Mucosa of descending colon (tissue), 3 donors: Measurements from ENCODE around the gene KRTAP10-10. TPM values are rescaled to one million over a fixed set of nuclear protein-coding genes. Genes with fewer than 3 reads are reported as not detected.
"Not testable (repeated sequence)": the region's sequence is repeated elsewhere in the genome, so short reads cannot be mapped to it uniquely, and the experiment has no call there.

Source experiments
- ATAC-seq: fragments of 200-7000 bp; cut with Tn5 transposase; one replicate; pipeline ENCODE4 v1.9.1; 2020; ENCODE audit warnings: mild to moderate bottlenecking, moderate library complexity
- DNase-seq, 3 donors: peaks; one replicate each; pipeline ENCODE4 v3.0.0-alpha.2; 2020
- H3K36me3 ChIP-seq: fragments of 200-600 bp; one replicate; pipeline ENCODE4 v1.8.0; 2021; ENCODE audit warnings: low read depth, mild to moderate bottlenecking
- H3K4me1 ChIP-seq: fragments of 200-600 bp; one replicate; pipeline ENCODE4 v1.8.0; 2021; ENCODE audit warnings: low read depth, mild to moderate bottlenecking
- H3K4me3 ChIP-seq: fragments of 200-600 bp; one replicate; pipeline ENCODE4 v1.8.0; 2021; ENCODE audit warnings: mild to moderate bottlenecking
- H3K9me3 ChIP-seq: fragments of 200-600 bp; one replicate; pipeline ENCODE4 v1.8.0; 2021; ENCODE audit warnings: mild to moderate bottlenecking
- intact Hi-C, 2 donors: fragments of 100-400 bp; cut with DNase I in 1 of 2; cut with micrococcal nuclease in 1 of 2; formaldehyde crosslinking; loops; one replicate each; pipeline versions ENCODE4 v1.11.0 to v1.11.1; 2022; cut with DNase I, micrococcal nuclease
- total RNA-seq, 3 donors: library from RNA; stranded (reverse); fragmentation: NEBNext Ultra II Directional in 2 of 3; extraction: Animal tissue kit (Norgen Biotek cat#: 25700) in 2 of 3; gene quantifications; one replicate each; pipeline versions ENCODE4 v1.2.1 to v1.2.4, GENCODE V29; 2021 to 2023
- TF ChIP-seq, protein P1 (sequence below): fragments of 200-600 bp; IDR thresholded peaks from one replicate; pipeline ENCODE4 v1.8.0; 2022; ENCODE audit warnings: antibody characterized with exemption, mild to moderate bottlenecking
- donor health status: DM: no; HTN: no; CAD: no; lungs with moderate emphysema.
- donor health status: DM: no; HTN: no; CAD: no.
- donor health status: DM: no; HTN: yes; CAD: no.

The KRTAP10-10 gene
- total RNA-seq, 3 donors from 2014 or later: not detected

- H3K4me3 ChIP-seq: no peak overlapping the region
- DNase-seq: no peak
- TF ChIP-seq, protein P1, sequence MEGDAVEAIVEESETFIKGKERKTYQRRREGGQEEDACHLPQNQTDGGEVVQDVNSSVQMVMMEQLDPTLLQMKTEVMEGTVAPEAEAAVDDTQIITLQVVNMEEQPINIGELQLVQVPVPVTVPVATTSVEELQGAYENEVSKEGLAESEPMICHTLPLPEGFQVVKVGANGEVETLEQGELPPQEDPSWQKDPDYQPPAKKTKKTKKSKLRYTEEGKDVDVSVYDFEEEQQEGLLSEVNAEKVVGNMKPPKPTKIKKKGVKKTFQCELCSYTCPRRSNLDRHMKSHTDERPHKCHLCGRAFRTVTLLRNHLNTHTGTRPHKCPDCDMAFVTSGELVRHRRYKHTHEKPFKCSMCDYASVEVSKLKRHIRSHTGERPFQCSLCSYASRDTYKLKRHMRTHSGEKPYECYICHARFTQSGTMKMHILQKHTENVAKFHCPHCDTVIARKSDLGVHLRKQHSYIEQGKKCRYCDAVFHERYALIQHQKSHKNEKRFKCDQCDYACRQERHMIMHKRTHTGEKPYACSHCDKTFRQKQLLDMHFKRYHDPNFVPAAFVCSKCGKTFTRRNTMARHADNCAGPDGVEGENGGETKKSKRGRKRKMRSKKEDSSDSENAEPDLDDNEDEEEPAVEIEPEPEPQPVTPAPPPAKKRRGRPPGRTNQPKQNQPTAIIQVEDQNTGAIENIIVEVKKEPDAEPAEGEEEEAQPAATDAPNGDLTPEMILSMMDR: no peak
- no peak for ATAC-seq
- no peaks in the 10 kb centered on the region for H3K36me3 ChIP-seq
- no peaks in the 10 kb centered on the region for H3K4me1 ChIP-seq
- H3K9me3 ChIP-seq: no peaks in the 10 kb centered on the region
- intact Hi-C loops: no loop called here
Measured at GRCh38 chr21:44639331-44639655, 2.1 kb downstream of the KRTAP10-10 start.

DNA sequence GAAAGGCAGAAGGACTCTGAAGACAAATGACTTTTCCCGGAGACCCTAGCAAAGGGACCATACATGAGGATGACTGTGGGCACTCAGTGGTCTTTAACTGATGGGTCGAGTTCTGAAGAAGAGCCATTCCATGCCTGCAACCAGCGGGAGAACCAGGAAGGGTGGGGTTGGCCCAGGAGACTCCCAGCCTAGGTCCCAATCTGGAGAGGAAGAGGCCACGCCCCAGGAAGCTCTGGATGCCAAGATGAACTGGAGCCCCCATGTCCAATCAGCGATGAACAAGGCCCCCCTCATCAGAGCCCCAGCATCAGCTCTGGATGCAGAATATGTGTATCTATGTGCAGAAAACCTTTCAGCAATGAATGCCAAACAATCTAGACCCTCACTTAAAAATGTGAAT lies 3.6 kb downstream of the KRTAP10-10 start:
- DNase-seq (no peak), ATAC-seq (no peak)
- peaks cover 3% of the 10 kb centered on the region for H3K9me3 ChIP-seq
- TF ChIP-seq, protein P1: no peak
- intact Hi-C loops: no loop called here
- no peaks in the 10 kb centered on the region for H3K4me1 ChIP-seq
- no peaks in the 10 kb centered on the region for H3K36me3 ChIP-seq
- H3K4me3 ChIP-seq: no peak overlapping the region

DNA sequence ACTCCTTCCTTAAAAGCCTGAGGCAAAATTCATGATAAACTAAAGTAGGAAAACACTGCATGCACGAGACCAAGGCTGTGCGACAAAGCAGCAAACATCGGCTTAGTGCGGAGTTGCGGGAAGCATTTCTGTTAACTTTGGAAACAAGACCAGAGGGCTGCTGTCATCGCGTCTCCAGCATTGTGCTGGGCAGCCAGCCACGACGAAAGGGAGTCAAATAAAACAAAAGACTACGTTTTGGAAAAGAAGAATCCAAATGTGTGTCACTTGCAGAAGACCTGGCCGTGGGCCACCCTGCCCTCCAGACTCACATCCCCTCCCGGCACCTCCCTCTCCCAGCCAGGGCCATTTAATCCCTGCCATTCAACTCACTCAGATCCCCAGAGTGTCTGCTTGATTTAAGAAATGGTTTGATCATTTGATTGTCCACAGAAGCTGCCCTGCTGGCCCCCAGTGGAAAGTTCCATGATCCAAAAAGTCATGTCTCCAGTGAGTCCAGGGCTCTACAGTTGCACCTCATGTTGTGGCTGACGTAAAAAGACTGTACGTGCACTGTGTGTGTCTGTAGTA lies 6.7 kb downstream of the KRTAP10-10 start:
- Histone ChIP-seq H3K36me3 (no peaks in the 10 kb centered on the region), H3K4me3 (no peak overlapping the region), H3K4me1 (no peaks in the 10 kb centered on the region), H3K9me3 (peaks cover 3% of the 10 kb centered on the region)
- intact Hi-C loops: no loop called here
- TF ChIP-seq, protein P1: no peak
- ATAC-seq (no peak), DNase-seq (no peak)

- intact Hi-C loops: no loop called here
- TF ChIP-seq, protein P1: no peak
- no peak for ATAC-seq
Measured at GRCh38 chr21:44644878-44645277, 7.7 kb downstream of the KRTAP10-10 start.

DNA sequence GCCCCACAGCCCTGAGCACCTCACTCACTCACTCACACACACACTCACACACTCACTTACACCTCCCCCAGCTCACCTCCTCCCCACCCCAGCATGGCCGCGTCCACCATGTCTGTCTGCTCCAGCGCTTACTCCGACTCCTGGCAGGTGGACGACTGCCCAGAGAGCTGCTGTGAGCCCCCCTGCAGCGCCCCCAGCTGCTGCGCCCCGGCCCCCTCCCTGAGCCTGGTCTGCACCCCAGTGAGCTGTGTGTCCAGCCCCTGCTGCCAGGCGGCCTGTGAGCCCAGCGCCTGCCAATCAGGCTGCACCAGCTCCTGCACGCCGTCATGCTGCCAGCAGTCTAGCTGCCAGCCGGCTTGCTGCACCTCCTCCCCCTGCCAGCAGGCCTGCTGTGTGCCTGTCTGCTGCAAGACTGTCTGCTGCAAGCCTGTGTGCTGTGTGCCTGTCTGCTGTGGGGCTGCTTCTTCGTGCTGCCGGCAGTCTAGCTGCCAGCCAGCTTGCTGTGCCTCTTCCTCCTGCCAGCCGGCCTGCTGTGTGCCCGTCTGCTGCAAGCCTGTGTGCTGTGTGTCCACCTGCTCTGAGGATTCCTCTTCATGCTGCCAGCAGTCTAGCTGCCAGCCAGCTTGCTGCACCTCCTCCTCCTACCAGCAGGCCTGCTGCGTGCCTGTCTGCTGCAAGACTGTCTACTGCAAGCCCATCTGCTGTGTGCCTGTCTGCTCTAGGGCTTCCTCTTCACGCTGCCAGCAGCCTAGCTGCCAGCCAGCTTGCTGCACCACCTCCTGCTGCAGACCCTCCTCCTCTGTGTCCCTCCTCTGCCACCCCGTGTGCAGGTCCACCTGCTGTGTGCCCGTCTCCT lies 9.4 kb downstream of the KRTAP10-10 start, which contains the start of gene KRTAP10-11:
KRTAP10-11 (plus strand) TSS at position 49 of the 856 bp plus-strand sequence; CDS start at position 94, 45 bp downstream.
- DNase-seq, H3K36me3 ChIP-seq, ATAC-seq, H3K4me3 ChIP-seq, intact Hi-C loops, H3K4me1 ChIP-seq, H3K9me3 ChIP-seq: not testable (repeated sequence)

More at GRCh38 chr21:44644878-44645277, 7.7 kb downstream of the KRTAP10-10 start:
- H3K4me1 ChIP-seq: no peaks in the 10 kb centered on the region
- H3K36me3 ChIP-seq: no peaks in the 10 kb centered on the region
- DNase-seq: no peak
- no peak overlapping the region for H3K4me3 ChIP-seq
- H3K9me3 ChIP-seq: peaks cover 3% of the 10 kb centered on the region

- Histone ChIP-seq H3K4me1 (no peaks in the 10 kb centered on the region), H3K36me3 (no peaks in the 10 kb centered on the region), H3K4me3 (no peak overlapping the region), H3K9me3 (peaks cover 3% of the 10 kb centered on the region)
- no peak for DNase-seq
- TF ChIP-seq, protein P1: no peak
- intact Hi-C loops: no loop called here
- no peak for ATAC-seq
Measured at GRCh38 chr21:44647222-44647552, 10.0 kb downstream of the KRTAP10-10 start.
